Lung (tissue), 12 donors: ENCODE data around the gene GJD2. TPM values are rescaled to one million over a fixed set of nuclear protein-coding genes. Genes with fewer than 3 reads are reported as not detected.

Source experiments
- ATAC-seq: fragments of 200-7000 bp; cut with Tn5 transposase; one replicate; pipeline ENCODE4 v1.9.1; 2020; ENCODE audit warnings: moderate number of reproducible peaks; ENCODE audit not compliant: insufficient read depth, low FRiP score
- DNase-seq, 3 donors: peaks; one replicate each; pipeline ENCODE4 v3.0.0-alpha.2; 2013 to 2017
- H3K27ac ChIP-seq, 2 donors: one replicate each; pipeline ENCODE4 v1.5.1; 2013; ENCODE audit warnings: mild to moderate bottlenecking in 2 of 2, moderate library complexity in 2 of 2, control low read depth in 1 of 2, inconsistent platforms in 1 of 2, low read depth in 1 of 2, low read length in 1 of 2
- H3K27me3 ChIP-seq, 3 donors: one replicate each; pipeline ENCODE4 v1.5.1; 2013; ENCODE audit warnings: low read length in 2 of 3; ENCODE audit not compliant: control insufficient read depth in 3 of 3, insufficient read depth in 3 of 3
- H3K36me3 ChIP-seq, 4 donors: one replicate each; pipeline ENCODE4 v1.5.1; 2013; ENCODE audit warnings: low read length in 4 of 4, mild to moderate bottlenecking in 1 of 4, moderate library complexity in 1 of 4; ENCODE audit not compliant: control insufficient read depth in 4 of 4, insufficient read depth in 4 of 4
- H3K4me1 ChIP-seq, 5 donors: one replicate each; pipeline ENCODE4 v1.5.1; 2013; ENCODE audit warnings: low read length in 5 of 5, mild to moderate bottlenecking in 2 of 5, moderate library complexity in 1 of 5; ENCODE audit not compliant: control insufficient read depth in 5 of 5, insufficient read depth in 5 of 5
- H3K4me3 ChIP-seq: one replicate; pipeline ENCODE4 v1.5.1; 2013; ENCODE audit warnings: mild to moderate bottlenecking, control low read depth, moderate library complexity
- H3K9ac ChIP-seq, 2 donors: one replicate each; pipeline ENCODE4 v1.5.1; 2013; ENCODE audit warnings: low read length in 2 of 2, control low read depth in 1 of 2; ENCODE audit not compliant: insufficient read depth in 1 of 2
- H3K9me3 ChIP-seq, 4 donors: one replicate each; pipeline ENCODE4 v1.5.1; 2013; ENCODE audit warnings: low read length in 3 of 4, mild to moderate bottlenecking in 1 of 4, moderate library complexity in 1 of 4; ENCODE audit not compliant: control insufficient read depth in 4 of 4, insufficient read depth in 3 of 4
- CTCF ChIP-seq: IDR thresholded peaks from 2 replicates; pipeline ENCODE4 v1.5.1; 2012; ENCODE audit warnings: mild to moderate bottlenecking; ENCODE audit errors: control extremely low read depth, extremely low read depth
- WGBS, 2 donors: extraction: QIAGEN DNeasy Blood & Tissue Kit; methylation state at CpG; one replicate each; pipeline ENCODE4 v1.1.7; 2013; 5-methylcytosine and 5-hydroxymethylcytosine counted together
- polyA plus RNA-seq, 2 donors: library from polyadenylated mRNA; stranded (reverse); fragments of 200-250 nt; gene quantifications; one replicate each; pipeline ENCODE4 v1.2.1, GENCODE V29; 2013
- total RNA-seq, 2 donors: library from RNA; depleted of rRNA in 1 of 2; stranded (reverse); fragments of >200 nt in 1 of 2; gene quantifications; one replicate each; pipeline ENCODE4 v1.2.1, GENCODE V29; 2014 to 2021
- donor health status: control.
- donor health status: control.
- donor health status: Bipolar disorder and iron deficiency.
- donor health status: healthy.
- donor health status: DM: yes; HTN: yes; CAD: no.

GJD2 gene
- total and polyA plus RNA-seq, 4 donors, result 0.17 TPM; not detected in 3

GRCh38 chr15:34793071-34793470, 38.3 kb upstream of the GJD2 start:
- peaks cover 0 to 5% (median 0%) of the 10 kb centered on the region in 4 donors for H3K9me3 ChIP-seq
- ATAC-seq, result no peak
- H3K9ac ChIP-seq, result no peak overlapping the region
- no peaks in the 10 kb centered on the region for H3K36me3 ChIP-seq
- no peak for DNase-seq
- WGBS, 2 donors, result 88 to 91% methylated on average over 9 of the region's 9 CpGs
- no peak overlapping the region for H3K4me3 ChIP-seq
- peaks cover 0 to 14% (median 0%) of the 10 kb centered on the region in 5 donors for H3K4me1 ChIP-seq
- H3K27ac ChIP-seq, result peak overlapping the region in 1 of 2 donors; percentile 71
- no peak for TF ChIP-seq CTCF
- peaks cover 4 to 22% (median 9%) of the 10 kb centered on the region in 3 donors for H3K27me3 ChIP-seq

GRCh38 chr15:34791701-34792100, 36.9 kb upstream of the GJD2 start:
- no peak overlapping the region for H3K27ac ChIP-seq
- H3K27me3 ChIP-seq, result peaks cover 4 to 22% (median 9%) of the 10 kb centered on the region in 3 donors
- DNase-seq (no peak), ATAC-seq (no peak)
- H3K4me1 ChIP-seq, result peaks cover 0 to 4% (median 0%) of the 10 kb centered on the region in 5 donors
- no peak overlapping the region for H3K9ac ChIP-seq
- peaks cover 0 to 5% (median 0%) of the 10 kb centered on the region in 4 donors for H3K9me3 ChIP-seq
- H3K4me3 ChIP-seq, result no peak overlapping the region
- WGBS, 2 donors, result 77 to 79% methylated on average over 3 of the region's 3 CpGs
- no peak for TF ChIP-seq CTCF
- H3K36me3 ChIP-seq, result no peaks in the 10 kb centered on the region

- Histone ChIP-seq H3K9me3 (peaks cover 0 to 4% (median 0%) of the 10 kb centered on the region in 4 donors), H3K36me3 (no peaks in the 10 kb centered on the region), H3K27ac (no peak overlapping the region), H3K27me3 (peaks cover 0 to 22% (median 9%) of the 10 kb centered on the region in 3 donors), H3K4me3 (no peak overlapping the region), H3K4me1 (no peaks in the 10 kb centered on the region), H3K9ac (no peak overlapping the region)
- no peak for TF ChIP-seq CTCF
- WGBS, 2 donors, result 72 to 83% methylated on average over 6 of the region's 6 CpGs
- ATAC-seq, result no peak
- DNase-seq, result no peak
Measured at GRCh38 chr15:34790121-34790520, 35.3 kb upstream of the GJD2 start.

GRCh38 chr15:34789326-34789725, 34.5 kb upstream of the GJD2 start:
- Histone ChIP-seq H3K27ac (no peak overlapping the region), H3K4me3 (no peak overlapping the region), H3K9me3 (peaks cover 0 to 1% (median 0%) of the 10 kb centered on the region in 4 donors), H3K27me3 (peaks cover 0 to 15% (median 4%) of the 10 kb centered on the region in 3 donors), H3K9ac (no peak overlapping the region), H3K4me1 (no peaks in the 10 kb centered on the region), H3K36me3 (no peaks in the 10 kb centered on the region)
- no peak for TF ChIP-seq CTCF
- ATAC-seq (no peak), DNase-seq (no peak)
- 72 to 79% methylated on average over 7 of the region's 7 CpGs for WGBS, 2 donors
